Measurements from ENCODE around the gene EYA4. TPM values are rescaled to one million over a fixed set of nuclear protein-coding genes. Genes with fewer than 3 reads are reported as not detected.

Gene EYA4
- total and polyA plus RNA-seq, 2 of the 4 experiments (the other 2 are of a cell fraction) = 5.7 to 11.1 TPM

DNA sequence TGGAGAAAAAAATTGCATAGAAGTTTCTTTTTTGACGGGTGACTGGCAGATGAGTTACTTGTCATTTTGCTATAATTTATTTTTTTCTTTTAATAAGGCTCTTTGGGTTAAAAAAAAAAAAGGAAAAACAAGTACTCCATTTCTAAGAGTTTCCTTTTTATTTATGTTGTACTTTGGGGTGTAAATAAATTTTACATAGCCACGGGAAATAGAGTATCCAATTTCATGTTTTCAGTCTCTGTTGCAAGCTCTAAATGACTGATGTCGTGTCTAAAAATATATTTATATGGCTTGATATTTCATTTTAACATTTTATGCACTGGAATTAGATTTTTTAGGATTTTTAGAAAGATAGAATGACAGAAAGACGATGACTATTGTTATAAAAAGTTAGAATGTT is 3.4 kb downstream of the EYA4 start:
- H3K4ac ChIP-seq (ENCODE audit: low read depth, low read length) = no peak overlapping the region
- no peak overlapping the region for H2AK5ac ChIP-seq (ENCODE audit: low read depth, low read length)
- no peak overlapping the region for H4K5ac ChIP-seq (ENCODE audit: low read depth, low read length)
- TF ChIP-seq, protein P1, sequence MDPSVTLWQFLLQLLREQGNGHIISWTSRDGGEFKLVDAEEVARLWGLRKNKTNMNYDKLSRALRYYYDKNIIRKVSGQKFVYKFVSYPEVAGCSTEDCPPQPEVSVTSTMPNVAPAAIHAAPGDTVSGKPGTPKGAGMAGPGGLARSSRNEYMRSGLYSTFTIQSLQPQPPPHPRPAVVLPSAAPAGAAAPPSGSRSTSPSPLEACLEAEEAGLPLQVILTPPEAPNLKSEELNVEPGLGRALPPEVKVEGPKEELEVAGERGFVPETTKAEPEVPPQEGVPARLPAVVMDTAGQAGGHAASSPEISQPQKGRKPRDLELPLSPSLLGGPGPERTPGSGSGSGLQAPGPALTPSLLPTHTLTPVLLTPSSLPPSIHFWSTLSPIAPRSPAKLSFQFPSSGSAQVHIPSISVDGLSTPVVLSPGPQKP (IDR thresholded peaks at IDR 0.05; ENCODE audit: borderline replicate concordance, low read depth, low read length) = no peak
- no peak overlapping the region for H2BK120ac ChIP-seq (ENCODE audit: low read depth, low read length)
- H3K27me3 ChIP-seq (ENCODE audit: control insufficient read depth, insufficient read depth, low read length) = no peaks in the 10 kb centered on the region
- H3K56ac ChIP-seq (ENCODE audit: extremely low read depth, insufficient read depth, low read length) = no peak overlapping the region
- no peaks in the 10 kb centered on the region for H3K9me3 ChIP-seq (ENCODE audit: control insufficient read depth, insufficient read depth, low read length)
- H3K14ac ChIP-seq (replicated peaks; ENCODE audit: low read depth, low read length) = no peak overlapping the region
- no peak overlapping the region for H2AFZ ChIP-seq (replicated peaks; ENCODE audit: low read length, poor library complexity)
- H3K4me1 ChIP-seq (ENCODE audit: control insufficient read depth, insufficient read depth, low read length) = no peaks in the 10 kb centered on the region; the same call in 1 of the 2 replicates
- no peak overlapping the region for H4K91ac ChIP-seq (ENCODE audit: insufficient read depth, low read depth, low read length)
- ATAC-seq (ENCODE audit: low read depth) = no peak
- ChIA-PET POLR2A (ENCODE audit: unreplicated experiment) (no interaction called here), CTCF (interaction anchor here (0.6 to 0.7 kb wide), 2 partner anchors 257 to 378 kb away, joined by 3 read pairs; no protein-coding TSS in a partner anchor)
- dilution Hi-C loops (cut with HindIII; ENCODE audit: low sequenced_read_pairs, unreplicated experiment) (no loop called here), in situ Hi-C loops (cut with MboI; ENCODE audit: low sequenced_read_pairs) (no loop called here), intact Hi-C loops (cut with micrococcal nuclease) (loop anchor here (5.0 kb wide), 3 partner anchors 98 to 673 kb away; no protein-coding TSS in a partner anchor)
- no peaks in the 10 kb centered on the region; the same call in 1 of the 2 replicates for H3K9me1 ChIP-seq (ENCODE audit: insufficient read depth, low read length)
- no peak overlapping the region for H3K27ac ChIP-seq (ENCODE audit: insufficient read depth, low read length)
- no peak overlapping the region for H3K18ac ChIP-seq (ENCODE audit: low read depth, low read length)
- H3K23ac ChIP-seq (ENCODE audit: low read depth, low read length) = no peak overlapping the region
- H3K4me3 ChIP-seq (ENCODE audit: insufficient read depth, low read depth, low read length) = no peak overlapping the region
- H3K9ac ChIP-seq (ENCODE audit: low read depth, low read length) = no peak overlapping the region
- peaks cover 2 to 37% of the 10 kb centered on the region in 2 experiments; a peak in 2 of 4 replicates for H3K79me1 ChIP-seq (ENCODE audit: low read depth in 1 of 2, low read length in 2 of 2)
- no peak for DNase-seq
- H4K20me1 ChIP-seq (ENCODE audit: insufficient read depth, low read length) = no peaks in the 10 kb centered on the region; the same call in 1 of the 2 replicates
- H2BK15ac ChIP-seq (ENCODE audit: low read depth, low read length) = no peak overlapping the region
- no CpG with 5 or more reads among the region's 4 CpGs for WGBS, 2 experiments (ENCODE audit: extremely low coverage in 2 of 2, insufficient read length in 1 of 2)
- no peak overlapping the region for H2AK9ac ChIP-seq (replicated peaks; ENCODE audit: low read depth, low read length, poor library complexity)
- H3K4me2 ChIP-seq (ENCODE audit: low read depth, low read length) = no peak overlapping the region; the same call in 1 of the 2 replicates
- no TSS peak for BruUV-seq (replicated peaks)
- no peak overlapping the region for H2BK20ac ChIP-seq (ENCODE audit: low read depth, low read length)
- H2BK5ac ChIP-seq (ENCODE audit: low read depth, low read length, poor library complexity, severe bottlenecking) = no peak overlapping the region
- no peak overlapping the region for H4K8ac ChIP-seq (ENCODE audit: low read depth in 2 of 2, low read length in 2 of 2)
- H3K36me3 ChIP-seq (ENCODE audit: control insufficient read depth, insufficient read depth, low read length) = no peaks in the 10 kb centered on the region

Data from IMR-90 (cell line).